Osteocyte (in vitro differentiated cells): Measurements from ENCODE around the gene SV2B. TPM values are rescaled to one million over a fixed set of nuclear protein-coding genes. Genes with fewer than 3 reads are reported as not detected.
"Not testable (repeated sequence)": the region's sequence is repeated elsewhere in the genome, so short reads cannot be mapped to it uniquely, and the experiment has no call there.

Experiments
- DNase-seq: peaks from one replicate; pipeline ENCODE4 v3.0.0; 2021; ENCODE audit warnings: mixed read lengths; ENCODE audit not compliant: unreplicated experiment; ENCODE audit errors: extremely low spot score
- H3K27ac Mint-ChIP-seq: one replicate; pipeline ENCODE4 v1.8.0; 2021; ENCODE audit warnings: mild to moderate bottlenecking, mixed read lengths; ENCODE audit not compliant: unreplicated experiment
- H3K27me3 Mint-ChIP-seq: one replicate; pipeline ENCODE4 v1.8.0; 2021; ENCODE audit warnings: mixed read lengths; ENCODE audit not compliant: unreplicated experiment
- H3K36me3 Mint-ChIP-seq: one replicate; pipeline ENCODE4 v1.8.0; 2021; ENCODE audit warnings: mixed read lengths; ENCODE audit not compliant: unreplicated experiment
- H3K4me1 Mint-ChIP-seq: one replicate; pipeline ENCODE4 v1.8.0; 2021; ENCODE audit warnings: mixed read lengths; ENCODE audit not compliant: unreplicated experiment
- H3K4me3 Mint-ChIP-seq: one replicate; pipeline ENCODE4 v1.8.0; 2021; ENCODE audit warnings: mild to moderate bottlenecking, moderate library complexity, mixed read lengths; ENCODE audit not compliant: unreplicated experiment
- H3K9me3 Mint-ChIP-seq: one replicate; pipeline ENCODE4 v1.8.0; 2021; ENCODE audit warnings: mixed read lengths; ENCODE audit not compliant: unreplicated experiment
- CTCF ChIP-seq: fragments of 200-600 bp; sonication (generic); IDR thresholded peaks from 2 replicates; pipeline ENCODE4 v1.5.0; 2021; ENCODE audit warnings: antibody characterized with exemption, mild to moderate bottlenecking, moderate library complexity
- total RNA-seq: library from RNA; stranded (reverse); gene quantifications from 2 replicates; pipeline ENCODE4 v1.2.1, GENCODE V29; 2021

SV2B gene
- total RNA-seq, 1 donor from 2014 or later, result not detected

GRCh38 chr15:91338766-91339165, 238.7 kb downstream of the SV2B start:
- H3K9me3 Mint-ChIP-seq, result no peaks in the 10 kb centered on the region
- no peak for DNase-seq
- H3K4me3 Mint-ChIP-seq, result no peak overlapping the region
- no peaks in the 10 kb centered on the region for H3K36me3 Mint-ChIP-seq
- H3K27ac Mint-ChIP-seq, result no peak overlapping the region
- TF ChIP-seq CTCF, result no peak
- H3K4me1 Mint-ChIP-seq, result no peaks in the 10 kb centered on the region
- no peaks in the 10 kb centered on the region for H3K27me3 Mint-ChIP-seq

GRCh38 chr15:91342097-91342496, 242.0 kb downstream of the SV2B start:
- peaks cover 4% of the 10 kb centered on the region for H3K9me3 Mint-ChIP-seq
- H3K4me3 Mint-ChIP-seq, result no peak overlapping the region
- no peak overlapping the region for H3K27ac Mint-ChIP-seq
- no peak for DNase-seq
- no peaks in the 10 kb centered on the region for H3K4me1 Mint-ChIP-seq
- no peaks in the 10 kb centered on the region for H3K36me3 Mint-ChIP-seq
- H3K27me3 Mint-ChIP-seq, result no peaks in the 10 kb centered on the region
- TF ChIP-seq CTCF, result no peak

- DNase-seq, H3K27me3 Mint-ChIP-seq, H3K27ac Mint-ChIP-seq, H3K36me3 Mint-ChIP-seq, H3K4me1 Mint-ChIP-seq, H3K4me3 Mint-ChIP-seq, H3K9me3 Mint-ChIP-seq: not testable (repeated sequence)
Measured at GRCh38 chr15:91344912-91345311, 244.9 kb downstream of the SV2B start.

GRCh38 chr15:91345736-91346135, 245.7 kb downstream of the SV2B start:
- H3K27me3 Mint-ChIP-seq, result no peaks in the 10 kb centered on the region
- TF ChIP-seq CTCF, result no peak
- H3K4me1 Mint-ChIP-seq, result no peaks in the 10 kb centered on the region
- H3K9me3 Mint-ChIP-seq, result peaks cover 4% of the 10 kb centered on the region
- no peaks in the 10 kb centered on the region for H3K36me3 Mint-ChIP-seq
- H3K4me3 Mint-ChIP-seq, result no peak overlapping the region
- H3K27ac Mint-ChIP-seq, result no peak overlapping the region
- no peak for DNase-seq

GRCh38 chr15:91346259-91346658, 246.2 kb downstream of the SV2B start:
- H3K4me3 Mint-ChIP-seq, result no peak overlapping the region
- no peaks in the 10 kb centered on the region for H3K36me3 Mint-ChIP-seq
- no peak for TF ChIP-seq CTCF
- no peaks in the 10 kb centered on the region for H3K27me3 Mint-ChIP-seq
- peaks cover 4% of the 10 kb centered on the region for H3K9me3 Mint-ChIP-seq
- no peak overlapping the region for H3K27ac Mint-ChIP-seq
- DNase-seq, result no peak
- no peaks in the 10 kb centered on the region for H3K4me1 Mint-ChIP-seq
